Hematopoietic multipotent progenitor cell (in vitro differentiated cells): ENCODE measurements around the gene ALDH2. TPM values are rescaled to one million over a fixed set of nuclear protein-coding genes. Genes with fewer than 3 reads are reported as not detected.
"Not testable (repeated sequence)": the region's sequence is repeated elsewhere in the genome, so short reads cannot be mapped to it uniquely, and the experiment has no call there.

ENCODE experiments used
- DNase-seq, 3 donors: peaks; one replicate each; pipeline ENCODE4 v3.0.0-alpha.2; 2011 to 2015; ENCODE audit warnings: low read depth in 2 of 3, low spot score in 2 of 3
- total RNA-seq: library from RNA; depleted of rRNA; stranded (reverse); fragments of >200 nt; gene quantifications from one replicate; pipeline ENCODE4 v1.2.3, GENCODE V29; 2012

The ALDH2 gene
- total RNA-seq, 1 donor = 35.3 TPM

- no peak for DNase-seq
Measured at GRCh38 chr12:111823891-111824290, 57.2 kb downstream of the ALDH2 start.

GRCh38 chr12:111824312-111824711, 57.6 kb downstream of the ALDH2 start:
- not testable (repeated sequence) for DNase-seq

GRCh38 chr12:111825509-111825908, 58.8 kb downstream of the ALDH2 start:
- DNase-seq = no peak

- DNase-seq = no peak
Measured at GRCh38 chr12:111826316-111826715, 59.6 kb downstream of the ALDH2 start.

- DNase-seq = no peak
Measured at GRCh38 chr12:111826992-111827391, 60.3 kb downstream of the ALDH2 start.

GRCh38 chr12:111827907-111828306, 61.2 kb downstream of the ALDH2 start:
- DNase-seq = no peak

GRCh38 chr12:111828338-111828979, 61.7 kb downstream of the ALDH2 start:
- DNase-seq = no peak

- DNase-seq = not testable (repeated sequence)
Measured at GRCh38 chr12:111829635-111830034, 62.9 kb downstream of the ALDH2 start.

- DNase-seq = not testable (repeated sequence)
Measured at GRCh38 chr12:111834740-111835386, 68.1 kb downstream of the ALDH2 start.

- DNase-seq = not testable (repeated sequence)
Measured at GRCh38 chr12:111835531-111836181, 68.9 kb downstream of the ALDH2 start.

- no peak for DNase-seq
Measured at GRCh38 chr12:111838353-111838752, 71.6 kb downstream of the ALDH2 start.

- no peak for DNase-seq
Measured at GRCh38 chr12:111840807-111841206, 74.1 kb downstream of the ALDH2 start.

GRCh38 chr12:111841236-111841749, 74.6 kb downstream of the ALDH2 start:
- no peak for DNase-seq

GRCh38 chr12:111841750-111842555, 75.2 kb downstream of the ALDH2 start, which contains the start of gene MAPKAPK5:
Gene MAPKAPK5 (plus strand): TSS chr12:111842228. CDS start chr12:111842734, 506 bp downstream.
- peak; percentile 96 to 99 (median 96) for DNase-seq

- DNase-seq = peak in 2 of 3 donors; percentile 7 to 35
Measured at GRCh38 chr12:111842556-111843396, 76.0 kb downstream of the ALDH2 start.

GRCh38 chr12:111846016-111846415, 79.3 kb downstream of the ALDH2 start:
- no peak for DNase-seq

- no peak for DNase-seq
Measured at GRCh38 chr12:111850526-111850925, 83.8 kb downstream of the ALDH2 start.

GRCh38 chr12:111858186-111858585, 91.5 kb downstream of the ALDH2 start:
- no peak for DNase-seq

GRCh38 chr12:111858778-111859177, 92.0 kb downstream of the ALDH2 start:
- no peak for DNase-seq

GRCh38 chr12:111864913-111865312, 98.2 kb downstream of the ALDH2 start:
- no peak for DNase-seq
